Osteocyte (in vitro differentiated cells): ENCODE measurements around the gene ATXN7. TPM values are rescaled to one million over a fixed set of nuclear protein-coding genes. Genes with fewer than 3 reads are reported as not detected.
A peak's percentile ranks its signal among the peaks of the same experiment; 100 is the strongest.

Source experiments
- DNase-seq: peaks from one replicate; pipeline ENCODE4 v3.0.0; 2021; ENCODE audit warnings: mixed read lengths; ENCODE audit not compliant: unreplicated experiment; ENCODE audit errors: extremely low spot score
- H3K27ac Mint-ChIP-seq: one replicate; pipeline ENCODE4 v1.8.0; 2021; ENCODE audit warnings: mild to moderate bottlenecking, mixed read lengths; ENCODE audit not compliant: unreplicated experiment
- H3K27me3 Mint-ChIP-seq: one replicate; pipeline ENCODE4 v1.8.0; 2021; ENCODE audit warnings: mixed read lengths; ENCODE audit not compliant: unreplicated experiment
- H3K36me3 Mint-ChIP-seq: one replicate; pipeline ENCODE4 v1.8.0; 2021; ENCODE audit warnings: mixed read lengths; ENCODE audit not compliant: unreplicated experiment
- H3K4me1 Mint-ChIP-seq: one replicate; pipeline ENCODE4 v1.8.0; 2021; ENCODE audit warnings: mixed read lengths; ENCODE audit not compliant: unreplicated experiment
- H3K4me3 Mint-ChIP-seq: one replicate; pipeline ENCODE4 v1.8.0; 2021; ENCODE audit warnings: mild to moderate bottlenecking, moderate library complexity, mixed read lengths; ENCODE audit not compliant: unreplicated experiment
- H3K9me3 Mint-ChIP-seq: one replicate; pipeline ENCODE4 v1.8.0; 2021; ENCODE audit warnings: mixed read lengths; ENCODE audit not compliant: unreplicated experiment
- CTCF ChIP-seq: fragments of 200-600 bp; sonication (generic); IDR thresholded peaks from 2 replicates; pipeline ENCODE4 v1.5.0; 2021; ENCODE audit warnings: antibody characterized with exemption, mild to moderate bottlenecking, moderate library complexity
- total RNA-seq: library from RNA; stranded (reverse); gene quantifications from 2 replicates; pipeline ENCODE4 v1.2.1, GENCODE V29; 2021

ATXN7 gene
- total RNA-seq, 1 donor from 2014 or later, result 22.7 TPM

- Mint-ChIP-seq H3K36me3 (peaks cover 3% of the 10 kb centered on the region), H3K27me3 (no peaks in the 10 kb centered on the region), H3K9me3 (no peaks in the 10 kb centered on the region), H3K4me1 (peaks cover 33% of the 10 kb centered on the region), H3K4me3 (peak overlapping the region; percentile 88), H3K27ac (peak overlapping the region; percentile 94)
- TF ChIP-seq CTCF, result no peak
- DNase-seq, result no peak
These were observed 47.2 kb downstream of the ATXN7 start for GRCh38 chr3:63910891-63911290.

DNA sequence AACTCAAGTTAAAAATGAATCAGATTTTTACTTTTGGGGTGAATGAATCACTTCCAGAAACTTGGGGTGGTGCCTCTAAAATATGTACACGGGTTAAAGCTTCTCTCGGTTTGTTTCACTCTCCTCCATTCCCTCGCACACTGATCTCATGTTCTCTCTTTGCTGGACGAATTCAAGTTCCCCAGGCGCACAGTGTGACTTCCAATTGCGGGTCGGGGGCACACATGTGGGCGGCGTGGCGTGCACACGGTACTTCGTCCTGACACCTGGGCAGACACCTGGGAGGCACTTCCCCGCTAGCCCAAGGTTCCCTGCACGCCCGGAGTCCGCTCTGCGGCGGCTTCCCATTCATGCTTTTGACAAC, 47.8 kb downstream of the ATXN7 start:
- TF ChIP-seq CTCF, result no peak
- Mint-ChIP-seq H3K36me3 (peaks cover 5% of the 10 kb centered on the region), H3K9me3 (no peaks in the 10 kb centered on the region), H3K4me1 (peaks cover 33% of the 10 kb centered on the region), H3K27me3 (no peaks in the 10 kb centered on the region), H3K27ac (peak overlapping the region; percentile 94), H3K4me3 (peak overlapping the region; percentile 88)
- no peak for DNase-seq

DNA sequence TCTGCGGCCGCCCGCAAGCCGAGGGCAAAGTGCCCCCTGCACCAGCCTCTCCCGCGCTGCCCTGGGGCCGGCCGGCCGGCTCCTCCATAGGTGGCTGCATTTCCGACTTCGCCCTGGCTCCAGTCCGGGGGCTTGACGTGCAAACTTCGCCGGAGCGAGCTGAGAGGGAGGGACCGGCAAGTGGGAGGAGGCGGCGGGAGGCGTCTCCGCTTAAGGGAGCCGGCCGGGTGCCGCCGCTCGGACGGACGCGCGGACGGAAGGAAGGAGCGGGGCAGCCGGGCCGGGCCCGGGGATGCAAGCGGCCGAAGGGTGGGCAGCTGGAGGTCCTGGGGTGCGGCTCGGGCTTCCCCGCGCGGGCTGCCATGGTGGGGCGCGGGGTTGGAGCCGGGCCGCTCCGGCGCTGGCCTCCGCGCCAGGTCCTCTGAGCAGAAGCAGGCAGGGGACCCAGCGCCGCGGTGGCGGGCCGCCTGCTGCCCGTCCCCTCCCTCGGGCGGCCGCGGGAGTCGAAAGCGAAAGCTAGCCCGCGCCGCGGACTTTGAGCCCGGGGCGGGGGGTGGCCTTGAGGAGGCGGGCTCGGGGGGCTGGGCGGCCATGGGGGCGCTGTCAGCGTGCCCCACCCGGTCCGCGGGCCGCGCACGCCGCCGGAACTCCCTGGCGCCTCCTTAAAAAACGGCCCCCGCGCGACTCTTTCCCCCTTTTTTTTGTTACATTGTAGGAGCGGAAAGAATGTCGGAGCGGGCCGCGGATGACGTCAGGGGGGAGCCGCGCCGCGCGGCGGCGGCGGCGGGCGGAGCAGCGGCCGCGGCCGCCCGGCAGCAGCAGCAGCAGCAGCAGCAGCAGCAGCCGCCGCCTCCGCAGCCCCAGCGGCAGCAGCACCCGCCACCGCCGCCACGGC, 48.5 kb downstream of the ATXN7 start, which contains the start of gene SCAANT1:
SCAANT1 (minus strand) TSS at position 511 of the 895 bp plus-strand sequence.
- peak; percentile 95 for DNase-seq
- Mint-ChIP-seq H3K27me3 (no peaks in the 10 kb centered on the region), H3K9me3 (no peaks in the 10 kb centered on the region), H3K27ac (peak within 1 kb of the TSS; percentile 97), H3K4me3 (peak within 1 kb of the TSS; percentile 88), H3K36me3 (peaks cover 7% of the 10 kb centered on the region), H3K4me1 (peaks cover 35% of the 10 kb centered on the region)
- TF ChIP-seq CTCF, result no peak

GRCh38 chr3:63912768-63913588, 49.3 kb downstream of the ATXN7 start:
- no peaks in the 10 kb centered on the region for H3K27me3 Mint-ChIP-seq
- no peaks in the 10 kb centered on the region for H3K9me3 Mint-ChIP-seq
- H3K4me3 Mint-ChIP-seq, result peak overlapping the region; percentile 86
- DNase-seq, result no peak
- peak overlapping the region; percentile 97 for H3K27ac Mint-ChIP-seq
- TF ChIP-seq CTCF, result no peak
- peaks cover 35% of the 10 kb centered on the region for H3K4me1 Mint-ChIP-seq
- H3K36me3 Mint-ChIP-seq, result peaks cover 10% of the 10 kb centered on the region

DNA sequence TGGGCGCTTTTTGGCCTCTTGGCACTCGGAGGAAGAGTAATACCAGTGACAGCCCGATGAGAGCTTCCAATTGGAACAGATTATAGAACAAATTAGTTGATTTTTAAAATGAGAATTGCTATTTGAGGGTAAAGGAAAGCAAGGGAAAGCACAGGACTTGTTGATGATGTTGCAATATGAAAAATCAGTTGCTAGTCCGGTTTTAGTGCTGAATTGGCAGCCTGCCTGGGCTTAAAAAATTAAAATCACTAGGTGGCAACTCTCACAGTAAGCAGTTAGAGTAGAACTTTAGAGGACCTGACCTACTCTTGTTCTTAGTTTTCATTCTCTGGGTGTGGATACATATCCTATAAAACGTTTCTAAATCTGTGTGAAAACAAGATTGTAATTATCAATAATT, 50.6 kb downstream of the ATXN7 start:
- no peak for TF ChIP-seq CTCF
- Mint-ChIP-seq H3K27ac (peak overlapping the region; percentile 60), H3K9me3 (no peaks in the 10 kb centered on the region), H3K4me1 (peaks cover 43% of the 10 kb centered on the region), H3K36me3 (peaks cover 19% of the 10 kb centered on the region), H3K27me3 (no peaks in the 10 kb centered on the region), H3K4me3 (peak overlapping the region; percentile 36)
- no peak for DNase-seq
